Measurements from ENCODE around the gene AP4E1.
"Not testable (repeated sequence)": the region's sequence is repeated elsewhere in the genome, so short reads cannot be mapped to it uniquely, and the experiment has no call there.

The AP4E1 gene

DNA sequence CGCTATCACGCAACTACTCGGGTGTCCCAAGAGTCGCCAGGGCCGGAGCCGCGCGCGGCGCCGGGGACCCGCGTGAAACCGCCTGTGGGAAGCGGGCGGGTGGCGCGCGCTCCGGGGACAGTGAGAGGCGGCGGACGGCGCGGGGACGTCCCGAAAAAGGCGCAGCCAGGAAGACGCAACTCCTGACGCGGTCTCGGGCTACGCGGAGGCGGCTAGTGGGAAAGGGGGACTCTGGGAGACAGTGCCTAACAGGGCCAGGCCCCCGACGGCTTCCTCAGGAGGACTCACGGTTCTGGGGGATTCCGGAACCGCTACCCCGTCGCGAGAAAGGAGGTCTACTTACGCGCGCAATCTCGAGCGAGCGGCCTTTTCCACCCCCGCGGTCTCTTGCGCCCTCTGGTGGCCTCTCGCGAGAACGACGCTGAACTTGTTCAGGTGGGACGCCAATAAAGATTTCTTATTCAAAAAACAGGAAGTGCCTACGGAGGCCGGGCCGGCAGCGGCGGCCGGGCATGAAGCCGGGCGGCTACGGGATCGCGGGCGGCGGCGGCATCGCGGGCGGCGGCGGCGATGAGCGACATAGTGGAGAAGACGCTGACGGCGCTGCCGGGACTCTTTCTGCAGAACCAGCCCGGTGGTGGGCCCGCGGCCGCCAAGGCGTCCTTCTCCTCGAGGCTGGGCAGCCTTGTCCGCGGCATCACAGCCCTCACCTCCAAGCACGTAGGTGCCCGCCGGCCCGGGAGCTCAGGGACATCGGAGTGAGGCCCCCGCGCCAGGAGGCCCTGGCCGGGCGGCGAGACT, at the start of gene AP4E1:
Gene AP4E1 (plus strand): TSS at position 475 of the 801 bp plus-strand sequence. CDS start 96 bp downstream, at position 571.
- peak; percentile 88 for DNase-seq (ENCODE audit: low spot score)

DNA sequence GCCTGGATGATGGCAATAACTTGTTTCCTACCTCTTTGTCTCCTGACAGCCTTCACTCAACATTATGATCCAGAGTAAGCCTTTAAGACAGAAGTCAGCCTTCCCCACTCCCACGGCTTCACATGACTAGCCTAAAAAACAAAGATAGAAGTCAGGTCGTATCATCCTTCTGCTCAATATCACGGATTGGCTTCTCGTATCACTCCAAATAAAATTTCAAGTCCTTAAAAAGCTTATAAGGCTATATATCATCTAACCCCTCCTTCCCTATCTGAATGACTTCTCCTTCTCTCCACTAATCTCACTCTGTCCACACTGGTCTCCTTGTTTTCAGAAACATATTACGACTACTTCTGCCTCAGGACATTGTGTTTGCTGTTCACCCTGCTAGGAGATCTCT, 47.7 kb upstream of the AP4E1 start:
- DNase-seq (ENCODE audit: low spot score), result no peak

DNA sequence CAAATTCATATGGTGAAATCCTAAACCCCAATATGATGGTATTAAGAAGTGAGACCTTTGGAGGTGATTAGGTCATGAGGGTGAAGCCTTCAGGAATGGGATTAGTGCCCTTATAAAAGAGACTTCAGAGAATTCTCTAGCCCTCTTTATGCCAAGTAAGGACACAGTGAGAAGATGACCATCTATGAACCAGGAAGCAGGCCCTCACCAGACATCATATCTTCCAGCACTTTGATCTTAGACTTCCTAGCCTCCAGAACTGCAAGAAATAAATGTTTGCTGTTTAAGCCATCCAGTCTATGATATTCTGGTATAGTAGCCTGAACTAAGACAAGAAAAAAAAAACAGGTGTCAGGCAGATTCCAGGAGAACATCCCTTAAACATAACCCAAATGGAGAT, 45.9 kb upstream of the AP4E1 start:
- DNase-seq (ENCODE audit: low spot score), result no peak

DNA sequence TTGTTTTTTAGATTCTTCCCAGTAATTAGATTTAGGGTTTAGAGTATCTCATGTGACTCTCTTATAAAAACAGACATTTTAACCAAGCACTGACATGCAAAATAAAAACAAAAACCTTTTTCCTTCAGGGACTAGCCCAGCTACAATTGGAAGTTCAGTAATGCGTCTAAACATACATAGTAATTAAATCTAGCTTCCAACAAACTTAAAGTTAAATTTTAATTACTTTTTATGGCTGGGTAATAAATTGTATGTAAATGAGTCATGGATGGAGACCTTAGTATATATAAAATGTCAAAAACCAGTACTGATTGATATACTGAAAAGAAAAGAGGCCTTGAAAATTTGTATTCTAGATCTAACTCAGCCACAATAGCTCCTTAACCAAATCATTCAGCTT, 43.6 kb upstream of the AP4E1 start:
- no peak for DNase-seq (ENCODE audit: low spot score)

DNA sequence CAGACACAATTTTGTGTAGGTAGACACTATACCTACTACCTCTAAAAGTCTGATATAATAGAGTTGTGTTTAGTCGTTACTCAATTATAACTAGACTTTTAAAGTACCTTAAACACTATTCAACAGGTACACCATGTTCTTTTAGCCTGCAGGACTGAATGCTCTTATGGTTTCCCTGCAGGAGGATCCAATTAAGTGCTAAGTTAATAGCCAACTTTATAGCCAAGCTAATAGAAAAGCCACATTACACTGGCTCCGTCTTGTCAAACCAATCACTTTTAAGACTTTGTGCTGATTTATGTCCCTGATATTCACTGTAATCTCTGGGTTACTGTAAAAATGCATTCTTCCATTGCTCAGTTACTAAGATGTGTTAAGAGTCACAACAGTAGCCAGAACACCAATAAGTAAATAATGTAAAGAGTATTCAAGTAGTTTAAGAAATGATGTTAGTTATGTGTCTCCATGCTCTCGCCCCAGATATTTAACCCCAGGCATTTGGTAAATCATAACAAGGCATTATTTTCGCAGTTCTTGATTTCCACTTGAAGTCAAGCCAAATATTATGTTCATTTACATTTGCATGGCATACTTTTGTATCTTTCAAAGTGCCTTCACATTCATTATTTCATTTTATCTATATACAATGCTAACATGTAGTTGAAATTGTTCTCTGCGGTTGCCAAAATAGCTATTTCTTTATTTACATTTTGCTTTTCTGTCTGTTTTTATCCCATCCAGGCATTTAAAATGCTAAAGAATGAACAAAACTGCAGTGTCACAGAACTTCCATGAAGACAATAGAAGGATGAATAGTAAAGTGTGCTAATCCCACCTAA, 42.7 kb upstream of the AP4E1 start:
- DNase-seq (ENCODE audit: low spot score), result no peak

DNA sequence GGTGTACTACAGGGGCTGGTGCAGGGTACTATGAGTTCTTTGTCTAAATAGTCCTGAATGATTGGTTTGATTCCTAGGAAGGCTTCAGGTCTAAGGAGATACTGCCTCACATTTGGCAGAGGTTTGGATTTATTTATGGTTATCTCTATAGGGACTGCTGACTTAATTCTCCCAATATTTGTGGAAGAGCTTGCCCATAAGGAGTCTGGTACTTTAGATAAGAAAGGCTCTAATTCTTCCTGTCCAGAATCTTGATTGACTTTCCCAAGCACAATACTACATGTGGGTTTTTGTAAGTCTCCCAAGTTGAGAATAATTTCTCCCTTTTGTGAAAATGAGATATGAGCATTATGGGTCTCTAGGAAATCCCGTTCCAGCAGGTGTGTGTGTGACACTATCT, 36.7 kb upstream of the AP4E1 start:
- no peak for DNase-seq (ENCODE audit: low spot score)

DNA sequence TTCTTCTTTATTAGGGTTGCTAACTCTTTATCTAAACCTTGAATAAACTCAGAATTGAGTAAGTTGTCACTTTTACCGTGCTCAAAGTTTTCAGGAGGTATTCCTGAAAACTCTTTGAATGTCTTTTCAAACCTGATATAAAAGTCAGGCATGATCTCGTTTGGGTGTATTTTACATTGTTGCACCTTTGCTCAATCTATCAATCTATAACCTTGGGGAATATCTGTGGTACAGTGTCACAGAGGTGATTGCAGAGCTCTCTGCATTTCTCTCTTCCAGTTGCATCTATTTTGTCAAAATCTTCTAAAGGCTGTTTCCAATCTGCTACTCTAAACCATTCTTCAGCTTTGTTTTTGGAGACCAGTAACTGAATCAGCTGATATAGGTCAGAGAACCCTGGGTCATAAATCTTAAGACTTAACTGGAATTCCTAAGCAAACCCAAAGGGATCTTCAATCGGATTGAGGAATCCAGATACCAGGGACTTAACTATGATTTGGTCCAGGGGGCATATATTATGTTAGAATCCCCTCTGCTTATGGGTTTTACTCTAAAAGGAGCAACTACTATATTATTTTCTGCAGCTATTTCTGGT, 35.6 kb upstream of the AP4E1 start:
- DNase-seq (ENCODE audit: low spot score), result no peak

DNA sequence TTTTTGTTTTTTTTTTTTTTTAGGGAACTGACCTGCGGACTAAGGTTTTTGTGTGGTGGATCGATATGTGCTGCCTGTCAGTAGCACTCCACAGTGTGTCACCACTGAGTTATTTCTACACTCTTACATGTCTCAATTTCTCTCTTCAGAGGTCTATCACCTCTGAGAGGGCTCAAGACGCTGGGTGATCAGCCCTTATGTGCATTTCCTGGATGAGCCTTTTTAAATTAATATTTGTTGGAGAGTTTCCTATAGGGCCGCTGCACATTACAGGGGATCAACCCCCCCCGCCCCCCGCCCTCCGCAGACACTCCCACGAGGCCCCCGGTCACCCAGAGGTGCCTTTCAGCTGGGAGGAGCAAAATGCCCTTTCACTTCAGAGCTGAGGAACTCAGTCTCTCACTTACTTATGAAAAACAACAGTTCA, 34.5 kb upstream of the AP4E1 start:
- DNase-seq (ENCODE audit: low spot score), result no peak

DNA sequence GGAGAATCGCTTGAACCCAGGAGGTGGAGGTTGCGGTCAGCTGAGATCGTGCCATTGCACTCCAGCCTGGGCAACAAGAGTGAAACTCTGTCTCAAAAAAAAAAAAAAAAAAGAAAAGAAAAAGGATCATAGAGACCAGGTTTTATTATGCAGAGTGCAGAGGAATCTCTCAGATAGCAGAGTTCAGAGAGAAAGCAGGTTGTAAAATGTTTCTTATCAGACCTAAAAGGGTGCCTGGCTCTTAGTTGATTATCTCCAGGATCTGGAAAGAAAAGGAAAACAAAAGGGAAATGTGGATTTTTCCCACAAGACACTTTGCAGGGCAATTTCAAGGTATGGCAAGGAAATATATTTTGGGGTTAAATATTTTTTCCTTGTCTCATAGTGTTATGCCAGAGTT, 33.2 kb upstream of the AP4E1 start:
- DNase-seq (ENCODE audit: low spot score), result not testable (repeated sequence)

DNA sequence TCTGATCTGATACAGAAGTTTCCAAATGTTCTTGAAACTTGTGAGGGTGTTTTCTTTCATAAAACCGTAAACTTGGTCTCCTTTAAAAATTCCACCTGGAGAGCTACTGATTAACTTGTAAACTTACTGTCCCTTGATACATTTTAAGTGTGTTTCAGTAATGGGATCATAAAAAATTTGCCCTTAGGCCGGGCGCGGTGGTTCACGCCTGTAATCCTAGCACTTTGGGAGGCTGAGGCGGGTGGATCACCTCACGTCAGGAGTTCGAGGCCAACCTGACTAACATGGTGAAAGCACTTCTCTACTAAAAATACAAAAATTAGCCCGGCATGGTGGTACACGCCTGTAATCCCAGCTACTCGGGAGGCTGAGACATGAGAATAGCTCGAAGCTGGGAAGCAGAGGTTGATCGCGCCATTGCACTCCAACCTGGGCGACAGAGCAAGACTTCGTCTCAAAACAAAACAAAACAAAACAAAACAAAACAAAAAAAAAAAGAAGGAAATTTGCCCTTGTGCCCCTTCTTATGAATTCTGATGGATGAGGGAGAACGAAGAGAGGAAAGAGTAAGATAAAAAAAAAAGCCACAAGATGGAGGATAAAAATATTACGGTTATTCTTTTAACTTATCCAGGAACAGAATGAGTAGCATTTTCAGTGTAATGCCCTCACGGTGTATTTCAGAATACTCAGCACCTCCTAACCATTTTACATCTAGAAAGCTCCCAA, 32.1 kb upstream of the AP4E1 start:
- DNase-seq (ENCODE audit: low spot score), result no peak

DNA sequence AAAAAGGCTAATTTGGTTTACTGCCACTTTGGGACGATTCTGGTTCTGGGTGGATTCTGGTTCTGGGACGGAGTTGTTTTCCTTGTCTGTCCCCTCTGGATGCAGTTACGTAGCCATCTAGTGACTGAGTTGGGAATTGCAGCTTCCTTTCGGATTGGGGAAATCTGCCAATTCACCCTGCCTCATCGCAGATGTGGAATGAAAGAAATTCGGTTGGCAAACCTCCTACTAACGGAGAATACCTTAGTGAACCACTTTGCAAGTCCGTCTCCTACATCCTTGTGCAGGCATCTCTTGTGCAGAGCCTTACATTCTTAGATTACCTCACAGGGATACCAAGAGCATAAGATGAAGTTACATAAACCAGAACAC, 31.5 kb upstream of the AP4E1 start:
- DNase-seq (ENCODE audit: low spot score), result peak; percentile 89

DNA sequence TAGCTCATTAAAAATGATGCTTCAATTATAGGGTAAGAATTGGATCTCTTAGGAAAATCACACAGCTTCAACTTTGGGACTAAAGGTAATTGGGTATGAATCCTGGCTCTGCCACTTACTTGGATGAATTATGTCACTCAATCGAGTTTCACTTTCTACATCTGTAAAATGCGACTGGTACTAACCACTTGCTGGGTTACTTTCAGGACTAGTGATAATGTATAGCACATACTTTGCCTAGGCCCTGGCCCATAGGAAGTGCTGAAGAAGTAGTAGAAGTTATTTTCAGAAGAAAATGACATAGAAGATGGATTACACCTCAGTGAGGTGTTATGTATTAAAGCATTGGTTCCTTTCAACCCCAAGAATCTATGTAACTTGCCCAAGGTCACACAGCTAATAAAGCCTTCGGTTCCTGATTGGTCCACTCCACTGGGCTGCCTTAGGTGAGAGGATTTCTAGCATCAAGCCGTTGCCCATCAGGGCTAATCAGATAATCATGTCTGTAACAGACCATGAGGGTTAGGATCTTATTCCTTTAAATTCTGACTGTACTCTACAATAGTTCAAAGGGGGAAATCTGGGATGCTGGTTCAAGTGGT, 29.4 kb upstream of the AP4E1 start:
- DNase-seq (ENCODE audit: low spot score), result no peak

DNA sequence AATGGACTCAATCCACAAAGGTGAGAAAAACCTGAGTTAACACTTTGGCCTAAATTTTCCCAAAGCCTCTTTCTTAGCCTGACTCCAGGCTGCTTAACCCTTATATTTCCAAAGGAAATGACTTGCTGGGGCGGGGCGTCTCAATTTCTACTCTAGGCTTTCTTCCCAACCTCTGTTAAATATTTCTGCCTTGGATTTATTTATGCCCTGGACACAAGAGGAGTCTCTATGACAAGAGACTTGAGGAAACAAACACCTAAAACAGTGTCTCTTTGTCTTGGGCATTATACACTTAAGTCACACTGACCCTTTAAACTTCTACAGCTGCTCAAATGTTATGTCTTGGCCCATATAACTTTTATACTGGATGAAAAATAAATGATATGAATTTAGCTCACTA, 28.3 kb upstream of the AP4E1 start:
- no peak for DNase-seq (ENCODE audit: low spot score)

DNA sequence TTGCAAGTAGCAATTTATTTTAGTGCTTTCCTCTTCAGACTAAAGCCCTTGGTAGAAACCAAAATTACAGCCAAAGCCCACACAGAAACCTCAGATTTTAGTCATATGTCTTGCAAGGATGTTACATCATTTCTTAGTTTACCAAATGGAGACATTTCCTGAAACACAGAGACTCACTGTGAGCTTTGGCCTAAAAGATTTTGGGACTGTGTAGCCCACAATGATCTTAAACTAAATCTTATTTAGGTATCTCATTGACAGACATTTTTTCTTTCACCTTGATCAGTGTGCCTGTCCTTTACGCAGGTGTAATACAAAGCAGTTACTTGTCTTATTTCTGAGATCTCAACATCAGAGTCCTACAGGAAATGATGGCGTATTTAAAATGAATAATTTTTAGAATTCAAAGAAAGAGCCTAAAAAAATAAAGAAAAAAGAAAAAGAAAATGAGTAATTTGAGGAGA, 27.8 kb upstream of the AP4E1 start:
- peak; percentile 64 for DNase-seq (ENCODE audit: low spot score)

DNA sequence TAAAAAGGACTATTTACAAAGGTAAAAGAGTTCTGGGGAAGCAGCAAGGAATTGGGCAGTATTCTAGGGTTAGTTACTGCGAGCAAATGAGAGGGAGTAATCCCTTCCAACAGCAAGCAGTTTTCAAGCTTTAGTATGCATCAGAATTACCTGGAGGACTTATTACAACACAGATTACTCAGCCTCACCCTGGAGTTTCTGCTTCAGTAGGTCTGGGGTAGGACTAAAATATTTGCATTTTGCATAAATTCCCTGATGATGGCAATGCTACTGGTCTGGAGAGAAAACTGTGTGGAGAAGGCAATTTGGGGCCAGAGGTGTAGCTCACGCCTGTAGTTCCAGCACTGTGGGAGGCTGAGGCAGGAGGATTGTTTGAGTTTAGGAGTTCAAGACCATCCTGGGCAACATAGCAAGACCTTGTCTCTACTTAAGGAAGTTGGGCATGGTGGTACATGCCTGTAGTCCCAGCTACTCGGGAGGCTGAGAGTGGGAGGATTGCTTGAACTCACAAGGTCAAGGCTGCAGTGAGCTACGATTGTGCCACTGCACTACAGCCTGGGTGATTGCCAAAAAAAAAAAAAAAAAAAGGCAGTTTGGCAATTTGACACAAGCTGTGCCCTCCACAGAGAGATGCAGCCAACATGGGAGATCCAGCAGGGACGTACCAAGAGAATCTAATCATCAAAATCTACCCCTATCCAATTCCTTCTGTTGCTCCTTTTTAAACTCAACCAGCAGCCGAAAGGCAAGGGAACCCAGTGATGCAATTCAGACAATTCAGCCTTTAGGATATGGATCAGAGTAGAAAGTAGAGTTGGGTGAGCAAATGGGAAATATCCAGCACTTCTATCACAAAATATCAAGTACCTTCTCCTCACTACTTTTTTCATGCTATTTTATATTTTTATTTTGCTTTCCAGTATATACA, 27.1 kb upstream of the AP4E1 start:
- no peak for DNase-seq (ENCODE audit: low spot score)

DNA sequence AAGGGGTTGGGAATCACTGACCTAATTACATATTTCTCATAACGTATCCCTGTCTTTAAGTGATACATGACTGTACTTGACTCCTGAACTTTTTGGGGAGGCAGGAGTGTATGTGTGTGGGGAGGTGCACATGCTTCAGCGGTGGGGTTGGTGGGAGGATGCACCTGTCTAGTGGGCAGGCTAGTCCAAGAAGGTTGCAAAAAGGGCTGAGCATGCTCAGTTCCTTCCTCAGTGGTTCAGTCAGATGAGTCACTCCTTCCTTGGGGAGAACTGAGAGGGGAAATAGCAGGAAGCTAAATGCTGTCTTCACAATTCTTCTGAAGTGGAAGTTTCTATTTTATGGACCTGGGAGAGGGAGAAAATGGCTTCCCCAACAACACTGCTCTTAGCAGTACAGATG, 24.6 kb upstream of the AP4E1 start:
- DNase-seq (ENCODE audit: low spot score), result peak; percentile 40

DNA sequence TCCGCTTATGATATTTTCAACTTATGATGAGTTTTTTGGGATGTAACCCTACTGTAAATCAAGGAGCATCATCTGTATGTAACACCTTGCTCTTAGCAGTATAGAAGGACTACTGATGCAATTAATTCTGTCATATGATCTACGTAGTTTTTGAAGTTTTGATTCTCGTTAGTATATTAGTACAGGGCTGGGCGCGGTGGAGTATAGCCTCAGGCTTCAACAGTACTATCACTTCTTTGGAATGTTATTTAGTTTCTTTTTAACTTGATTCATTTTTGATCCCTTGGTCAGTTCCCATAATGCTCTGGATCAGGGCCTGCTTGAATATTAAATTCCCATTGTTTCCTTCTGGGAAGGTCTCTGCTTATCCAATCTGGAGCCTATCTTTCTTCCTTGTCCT, 23.9 kb upstream of the AP4E1 start:
- DNase-seq (ENCODE audit: low spot score), result no peak

DNA sequence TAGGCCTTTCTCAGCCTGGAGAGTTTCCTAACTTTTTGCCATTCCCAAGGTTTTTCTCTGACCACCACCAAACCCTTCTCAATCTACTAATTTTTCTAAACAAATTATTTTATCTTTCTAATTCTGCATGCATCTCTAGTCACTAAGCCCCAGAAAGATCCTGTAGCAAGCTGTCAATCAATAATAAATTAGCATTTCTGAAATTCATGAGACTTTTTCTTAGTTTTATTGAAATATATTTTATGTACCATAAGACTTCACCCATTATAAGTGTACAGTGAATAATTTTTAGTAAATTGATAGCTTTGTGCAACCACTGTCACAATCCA, 22.4 kb upstream of the AP4E1 start:
- no peak for DNase-seq (ENCODE audit: low spot score)

DNA sequence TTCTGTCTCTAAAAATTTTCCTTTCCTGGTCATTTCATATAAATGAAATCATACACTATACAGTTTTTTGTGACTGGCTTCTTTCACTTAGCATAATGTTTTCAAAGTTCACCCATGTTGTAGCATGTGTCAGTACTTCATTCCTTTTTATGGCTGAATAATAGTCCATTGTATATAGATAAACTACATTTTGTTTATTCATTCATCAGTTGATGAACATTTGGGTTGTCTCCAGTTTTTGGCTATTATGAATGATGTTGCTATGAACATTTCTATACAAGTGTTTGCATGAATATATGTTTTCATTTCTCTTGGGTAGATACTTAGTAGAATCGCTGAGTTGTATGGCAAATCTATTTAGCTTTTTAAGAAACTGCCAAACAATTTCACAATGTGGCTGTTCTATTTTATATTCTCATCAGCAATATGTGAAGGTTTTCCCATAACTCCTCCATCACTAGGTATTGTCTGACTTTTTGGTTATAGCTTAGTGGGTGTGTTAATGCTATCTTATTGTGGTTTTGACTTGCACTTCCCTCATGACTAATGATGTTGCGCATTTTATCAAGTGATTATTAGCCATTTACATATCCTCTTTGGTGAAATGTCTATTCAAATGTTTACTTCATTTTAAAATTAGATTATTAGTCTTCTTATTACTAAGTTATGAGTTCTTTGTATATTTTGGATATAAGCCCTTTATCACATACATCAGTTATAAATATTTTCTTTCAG, 21.7 kb upstream of the AP4E1 start:
- no peak for DNase-seq (ENCODE audit: low spot score)

DNA sequence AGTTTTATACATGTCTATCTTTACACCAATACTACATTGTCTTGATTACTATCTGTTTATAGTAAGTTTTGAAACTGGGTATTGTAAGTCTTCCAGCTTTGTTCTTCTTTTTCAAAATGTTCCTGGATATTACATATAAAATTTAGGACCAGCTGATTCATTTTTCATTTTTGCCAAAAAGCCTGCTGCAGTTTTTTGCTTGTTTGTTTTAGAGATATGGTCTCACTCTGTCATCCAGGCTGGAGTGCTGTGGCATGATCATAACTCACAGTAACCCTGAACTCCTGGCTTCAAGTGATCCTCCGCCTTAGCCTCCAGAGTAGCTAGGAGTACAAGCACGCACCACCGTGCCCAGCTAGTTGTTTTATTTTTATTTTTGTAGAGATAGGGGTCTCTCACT, 20.4 kb upstream of the AP4E1 start:
- no peak for DNase-seq (ENCODE audit: low spot score)

Measured in GM03348 (cell line).